Esophagus (tissue), 2 donors: ENCODE measurements around the gene TPRX2. TPM values are rescaled to one million over a fixed set of nuclear protein-coding genes. Genes with fewer than 3 reads are reported as not detected.
"Not testable (repeated sequence)": the region's sequence is repeated elsewhere in the genome, so short reads cannot be mapped to it uniquely, and the experiment has no call there.

ENCODE experiments used
- H3K27ac ChIP-seq, 2 donors: one replicate each; pipeline ENCODE4 v1.5.1; 2013; ENCODE audit warnings: low read depth in 2 of 2, mild to moderate bottlenecking in 2 of 2, inconsistent platforms in 1 of 2, low read length in 1 of 2, moderate library complexity in 1 of 2
- H3K27me3 ChIP-seq, 2 donors: one replicate each; pipeline ENCODE4 v1.6.1; 2013; ENCODE audit warnings: low read length in 2 of 2, control low read depth in 1 of 2, mild to moderate bottlenecking in 1 of 2; ENCODE audit not compliant: insufficient read depth in 2 of 2, control insufficient read depth in 1 of 2
- H3K36me3 ChIP-seq, 2 donors: one replicate each; pipeline ENCODE4 v1.6.1; 2013; ENCODE audit warnings: low read length in 1 of 2; ENCODE audit not compliant: control insufficient read depth in 2 of 2, insufficient read depth in 2 of 2
- H3K4me1 ChIP-seq, 2 donors: one replicate each; pipeline ENCODE4 v1.6.1; 2013; ENCODE audit warnings: low read length in 1 of 2; ENCODE audit not compliant: control insufficient read depth in 2 of 2, insufficient read depth in 2 of 2
- H3K4me3 ChIP-seq, 2 donors: one replicate each; pipeline ENCODE4 v1.5.1; 2013; ENCODE audit warnings: low read length in 2 of 2, mild to moderate bottlenecking in 2 of 2, low read depth in 1 of 2, moderate library complexity in 1 of 2
- H3K9me3 ChIP-seq, 2 donors: one replicate each; pipeline ENCODE4 v1.6.1; 2013; ENCODE audit warnings: mild to moderate bottlenecking in 2 of 2, low read depth in 1 of 2, low read length in 1 of 2, moderate library complexity in 1 of 2; ENCODE audit not compliant: control insufficient read depth in 2 of 2, insufficient read depth in 1 of 2
- WGBS, 2 donors: extraction: QIAGEN DNeasy Blood & Tissue Kit; methylation state at CpG; one replicate each; pipeline ENCODE4 v1.1.7; 2013; 5-methylcytosine and 5-hydroxymethylcytosine counted together
- polyA plus RNA-seq, 2 donors: library from polyadenylated mRNA; stranded (reverse); fragments of 200-250 nt; gene quantifications; one replicate each; pipeline ENCODE4 v1.2.3, GENCODE V29; 2013
- donor health status: healthy with polysubstance abuse.
- donor health status: Bipolar disorder and iron deficiency.

The TPRX2 gene
- not detected for polyA plus RNA-seq

DNA sequence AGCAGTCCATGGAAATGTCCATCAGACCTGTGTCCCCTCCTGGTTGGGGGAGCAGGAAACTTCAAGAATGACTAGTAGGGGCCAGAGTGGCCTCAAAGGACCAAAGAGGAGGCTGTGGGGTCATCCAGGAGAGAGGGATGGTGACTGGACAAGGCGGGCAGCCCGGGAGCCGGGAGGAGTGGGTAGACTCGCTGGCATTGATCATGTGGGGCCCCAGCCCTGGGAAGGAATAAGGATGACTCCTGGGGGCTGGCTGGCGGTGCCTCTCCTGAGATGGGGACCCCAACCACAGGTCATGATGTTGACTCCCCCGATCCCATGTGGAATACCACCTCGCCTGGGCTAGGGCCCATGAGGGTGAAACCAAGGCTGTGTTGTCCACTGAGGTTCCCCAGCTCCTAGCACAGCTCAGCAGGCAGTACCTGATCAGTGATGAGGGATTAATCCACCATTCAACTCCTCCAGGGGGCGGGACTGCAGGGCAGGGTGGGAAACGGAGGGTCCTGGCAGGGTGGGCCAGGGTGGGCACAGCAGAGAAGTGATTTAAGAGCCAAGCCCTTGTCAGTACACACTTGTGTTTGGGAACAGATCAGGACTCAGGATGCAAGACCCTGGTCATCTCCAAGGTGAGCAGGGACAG, at the start of gene TPRX2:
TPRX2 (plus strand) TSS at position 590 of the 640 bp plus-strand sequence; CDS start at position 602, 12 bp downstream.
- H3K9me3 ChIP-seq, H3K4me3 ChIP-seq, H3K27ac ChIP-seq, H3K4me1 ChIP-seq, H3K36me3 ChIP-seq, H3K27me3 ChIP-seq: not testable (repeated sequence)
- WGBS, 2 donors: 80 to 90% methylated on average over 9 of the region's 9 CpGs

DNA sequence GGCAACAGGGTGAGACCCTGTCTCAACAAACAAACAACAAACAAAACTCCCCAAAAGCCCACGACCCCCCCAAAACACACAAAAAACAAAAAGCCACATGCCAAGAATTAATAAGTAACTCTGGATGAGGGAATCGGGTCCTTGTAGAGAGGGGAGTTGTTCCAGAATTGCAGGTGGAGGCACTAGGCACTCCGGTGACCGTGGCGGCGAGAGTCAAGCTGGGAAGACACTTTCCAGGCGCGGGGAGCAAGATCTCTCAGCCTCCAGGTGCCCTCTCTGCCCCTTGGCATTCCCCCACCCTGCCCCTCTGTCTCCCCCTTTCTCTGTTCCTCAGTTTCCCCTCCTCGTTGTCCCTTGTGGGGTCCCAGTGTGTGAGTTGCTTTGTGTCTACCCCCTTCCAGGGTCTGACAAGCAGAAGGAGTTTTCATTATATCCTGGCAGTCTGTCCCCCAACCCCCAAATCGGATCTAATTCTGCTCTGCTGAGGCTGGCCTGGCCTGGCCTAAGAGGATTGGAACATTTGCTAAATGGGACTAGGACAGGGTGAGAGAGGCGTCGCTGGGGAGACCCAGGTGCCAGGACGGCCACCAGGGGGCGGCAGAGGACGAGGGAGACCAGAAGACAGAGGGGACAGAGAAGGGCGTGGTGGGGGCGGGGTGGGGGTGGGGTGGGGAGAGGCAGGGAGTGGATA, 45.6 kb upstream of the TPRX2 start:
- Histone ChIP-seq H3K9me3 (no peaks in the 10 kb centered on the region), H3K27me3 (no peaks in the 10 kb centered on the region), H3K27ac (no peak overlapping the region), H3K4me3 (no peak overlapping the region), H3K36me3 (no peaks in the 10 kb centered on the region), H3K4me1 (no peaks in the 10 kb centered on the region)
- 33 to 35% methylated on average over 17 of the region's 17 CpGs for WGBS, 2 donors

- 56 to 58% methylated on average over 7 of the region's 7 CpGs for WGBS, 2 donors
- no peak overlapping the region for H3K4me3 ChIP-seq
- no peak overlapping the region for H3K27ac ChIP-seq
- no peaks in the 10 kb centered on the region for H3K36me3 ChIP-seq
- H3K9me3 ChIP-seq: no peaks in the 10 kb centered on the region
- no peaks in the 10 kb centered on the region for H3K27me3 ChIP-seq
- no peaks in the 10 kb centered on the region for H3K4me1 ChIP-seq
These were observed 45.1 kb upstream of the TPRX2 start for GRCh38 chr19:47813995-47814328.

GRCh38 chr19:47816270-47816669, 42.8 kb upstream of the TPRX2 start:
- not testable (repeated sequence) for H3K4me1 ChIP-seq, H3K4me3 ChIP-seq, H3K9me3 ChIP-seq, H3K27ac ChIP-seq, H3K27me3 ChIP-seq, H3K36me3 ChIP-seq
- 94% methylated on average over 8 of the region's 8 CpGs for WGBS, 2 donors

DNA sequence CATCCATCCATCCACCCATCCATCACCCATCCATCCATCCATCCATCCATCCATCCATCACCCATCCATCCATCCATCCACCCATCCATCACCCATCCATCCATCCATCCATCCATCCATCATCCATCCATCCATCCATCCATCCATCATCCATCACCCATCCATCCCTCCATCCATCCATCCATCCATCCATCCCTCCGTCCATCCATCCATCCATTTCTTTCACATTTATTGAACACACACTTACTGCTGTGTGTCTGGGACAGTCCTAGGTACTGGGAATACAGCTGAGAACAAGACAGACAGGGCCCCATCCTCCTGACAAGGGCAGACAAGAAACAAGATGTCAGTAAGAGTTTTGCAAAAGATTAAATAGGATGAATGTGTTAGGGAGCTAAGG, 40.8 kb upstream of the TPRX2 start:
- H3K36me3 ChIP-seq, H3K27ac ChIP-seq, H3K4me3 ChIP-seq, H3K4me1 ChIP-seq, H3K9me3 ChIP-seq: not testable (repeated sequence)
- 89 to 96% methylated on average over 1 of the region's 1 CpG for WGBS, 2 donors
- peaks cover 0 to 12% of the 10 kb centered on the region in 2 donors for H3K27me3 ChIP-seq

DNA sequence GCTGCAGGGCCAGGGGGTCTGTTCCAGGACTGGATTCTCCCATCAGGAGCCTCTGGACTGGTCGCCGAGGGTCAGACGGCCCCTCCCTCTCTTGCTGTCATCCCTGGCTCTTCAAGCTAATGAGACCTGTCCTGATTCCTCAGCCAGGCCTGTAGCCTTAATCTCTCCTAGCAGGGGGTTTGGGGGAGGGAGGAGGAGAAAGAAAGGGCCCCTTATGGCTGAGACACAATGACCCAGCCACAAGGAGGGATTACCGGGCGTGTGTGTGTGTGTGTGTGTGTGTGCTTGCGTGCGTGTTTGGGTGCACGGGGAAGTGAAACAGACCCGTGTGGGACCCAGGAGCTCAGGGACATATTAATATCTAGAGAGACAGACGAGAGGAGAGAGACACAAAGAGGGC, 39.2 kb upstream of the TPRX2 start:
- H3K27me3 ChIP-seq: peaks cover 0 to 12% of the 10 kb centered on the region in 2 donors
- 9 to 17% methylated on average over 10 of the region's 10 CpGs for WGBS, 2 donors

DNA sequence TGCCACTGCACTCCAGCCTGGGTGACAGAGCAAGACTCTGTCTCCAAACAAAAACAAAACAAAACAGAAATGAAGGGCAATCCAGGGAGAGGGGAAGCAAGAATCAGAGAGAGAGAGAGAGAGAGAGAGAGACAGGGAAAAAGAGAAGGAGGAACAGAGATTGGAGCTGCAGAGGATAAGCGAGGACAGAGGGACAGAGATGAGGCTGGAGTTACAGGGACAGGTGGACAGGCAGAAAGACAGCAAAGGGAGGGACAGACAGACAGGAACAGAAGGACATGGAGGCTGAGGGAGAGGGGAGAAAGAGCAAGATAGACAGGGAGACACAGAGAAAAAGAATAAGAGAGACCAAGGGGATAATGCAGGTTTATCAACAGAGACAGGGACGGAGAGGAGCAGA, 38.6 kb upstream of the TPRX2 start:
- Histone ChIP-seq H3K9me3 (no peaks in the 10 kb centered on the region), H3K4me3 (no peak overlapping the region), H3K27me3 (peaks cover 0 to 12% of the 10 kb centered on the region in 2 donors), H3K4me1 (no peaks in the 10 kb centered on the region), H3K27ac (no peak overlapping the region), H3K36me3 (no peaks in the 10 kb centered on the region)
- 81 to 84% methylated on average over 2 of the region's 2 CpGs for WGBS, 2 donors

More for the DNA sequence above, 39.2 kb upstream of the TPRX2 start:
- Histone ChIP-seq H3K36me3 (no peaks in the 10 kb centered on the region), H3K27ac (no peak overlapping the region), H3K4me1 (no peaks in the 10 kb centered on the region), H3K4me3 (no peak overlapping the region), H3K9me3 (no peaks in the 10 kb centered on the region)

- Histone ChIP-seq H3K4me3 (no peak within 1 kb of the TSS), H3K27ac (no peak within 1 kb of the TSS), H3K4me1 (no peaks in the 10 kb centered on the region), H3K9me3 (no peaks in the 10 kb centered on the region), H3K36me3 (no peaks in the 10 kb centered on the region), H3K27me3 (peaks cover 0 to 12% of the 10 kb centered on the region in 2 donors)
- WGBS, 2 donors: 36 to 38% methylated on average over 15 of the region's 15 CpGs
These were observed 37.5 kb upstream of the TPRX2 start, which contains the start of gene CRX for GRCh38 chr19:47821460-47822020. CRX (plus strand) TSS chr19:47821937; CDS start chr19:47834444, 12,507 bp downstream.

DNA sequence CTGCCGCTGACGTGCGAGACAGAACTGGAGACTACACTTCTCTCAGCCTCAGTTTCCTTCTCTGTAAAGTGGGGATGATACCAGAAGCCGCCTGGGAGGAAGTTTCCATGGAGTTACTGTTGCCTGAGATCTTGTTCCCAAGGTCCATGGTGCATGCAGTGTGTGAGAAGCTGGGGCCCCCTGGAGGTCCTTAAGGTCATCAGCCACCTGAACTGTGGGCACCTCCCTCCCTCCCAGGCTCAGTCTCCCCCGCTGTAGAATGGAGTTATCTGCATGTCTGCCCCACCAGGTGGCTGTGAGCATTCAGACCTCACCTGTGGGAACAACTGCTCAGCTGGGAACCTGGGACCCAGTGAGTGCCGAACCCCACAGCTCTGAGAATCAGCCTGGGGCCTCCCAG, 34.6 kb upstream of the TPRX2 start:
- H3K27me3 ChIP-seq: peaks cover 0 to 11% of the 10 kb centered on the region in 2 donors
- H3K4me1 ChIP-seq: no peaks in the 10 kb centered on the region

More for the DNA sequence above, 34.6 kb upstream of the TPRX2 start:
- H3K4me3 ChIP-seq: no peak overlapping the region
- peaks cover 2 to 4% of the 10 kb centered on the region in 2 donors for H3K9me3 ChIP-seq
- 67 to 80% methylated on average over 6 of the region's 6 CpGs for WGBS, 2 donors
- H3K36me3 ChIP-seq: no peaks in the 10 kb centered on the region
- no peak overlapping the region for H3K27ac ChIP-seq
